ENCODE data around the gene TENM4.

DNA sequence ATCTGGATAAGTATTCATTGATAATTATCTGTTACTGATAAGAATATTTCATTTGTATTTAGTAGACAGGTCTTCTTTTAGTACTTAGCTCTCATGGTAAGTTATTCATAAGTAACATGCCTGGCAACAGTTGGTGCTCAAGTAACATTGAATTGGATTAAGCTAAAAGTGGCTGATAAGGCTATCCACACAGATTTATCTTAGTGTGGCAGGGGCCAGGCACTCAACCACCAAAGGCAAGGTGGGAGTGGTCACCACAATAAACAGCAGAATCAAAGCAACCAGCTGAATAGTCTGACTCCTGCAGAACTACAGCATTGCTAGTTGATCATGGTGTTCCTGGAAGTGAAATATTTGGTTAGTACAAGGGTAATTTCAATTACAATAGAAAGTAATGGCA, 833.1 kb downstream of the TENM4 start:
- TF ChIP-seq HDAC2 (IDR thresholded peaks at IDR 0.05) (no peak), CHD2 (IDR thresholded peaks at IDR 0.05; ENCODE audit: low read length, partially characterized antibody) (no peak), RAD21 (conservative IDR thresholded peaks at IDR 0.05 in 1 of 2, IDR thresholded peaks at IDR 0.05 in 1 of 2) (no peak), CHD4 (IDR thresholded peaks at IDR 0.05; ENCODE audit: borderline replicate concordance) (no peak), REST (IDR thresholded peaks at IDR 0.05) (no peak), EP300 (IDR thresholded peaks at IDR 0.05) (no peak), POLR2A (IDR thresholded peaks at IDR 0.05; ENCODE audit: low read length) (no peak), CEBPB (IDR thresholded peaks at IDR 0.05) (no peak), NR3C1 (IDR thresholded peaks at IDR 0.05) (no peak), HOXB13 (CRISPR knock-in tag; IDR thresholded peaks at IDR 0.05; ENCODE audit: low read depth) (no peak), HOXA7 (CRISPR knock-in tag; IDR thresholded peaks at IDR 0.05) (no peak), MAZ (IDR thresholded peaks at IDR 0.05; ENCODE audit: borderline replicate concordance, low read depth, low read length) (no peak)
- TF ChIP-seq, protein P1, sequence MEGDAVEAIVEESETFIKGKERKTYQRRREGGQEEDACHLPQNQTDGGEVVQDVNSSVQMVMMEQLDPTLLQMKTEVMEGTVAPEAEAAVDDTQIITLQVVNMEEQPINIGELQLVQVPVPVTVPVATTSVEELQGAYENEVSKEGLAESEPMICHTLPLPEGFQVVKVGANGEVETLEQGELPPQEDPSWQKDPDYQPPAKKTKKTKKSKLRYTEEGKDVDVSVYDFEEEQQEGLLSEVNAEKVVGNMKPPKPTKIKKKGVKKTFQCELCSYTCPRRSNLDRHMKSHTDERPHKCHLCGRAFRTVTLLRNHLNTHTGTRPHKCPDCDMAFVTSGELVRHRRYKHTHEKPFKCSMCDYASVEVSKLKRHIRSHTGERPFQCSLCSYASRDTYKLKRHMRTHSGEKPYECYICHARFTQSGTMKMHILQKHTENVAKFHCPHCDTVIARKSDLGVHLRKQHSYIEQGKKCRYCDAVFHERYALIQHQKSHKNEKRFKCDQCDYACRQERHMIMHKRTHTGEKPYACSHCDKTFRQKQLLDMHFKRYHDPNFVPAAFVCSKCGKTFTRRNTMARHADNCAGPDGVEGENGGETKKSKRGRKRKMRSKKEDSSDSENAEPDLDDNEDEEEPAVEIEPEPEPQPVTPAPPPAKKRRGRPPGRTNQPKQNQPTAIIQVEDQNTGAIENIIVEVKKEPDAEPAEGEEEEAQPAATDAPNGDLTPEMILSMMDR (IDR thresholded peaks at IDR 0.05): no peak
- TF ChIP-seq, protein P2, sequence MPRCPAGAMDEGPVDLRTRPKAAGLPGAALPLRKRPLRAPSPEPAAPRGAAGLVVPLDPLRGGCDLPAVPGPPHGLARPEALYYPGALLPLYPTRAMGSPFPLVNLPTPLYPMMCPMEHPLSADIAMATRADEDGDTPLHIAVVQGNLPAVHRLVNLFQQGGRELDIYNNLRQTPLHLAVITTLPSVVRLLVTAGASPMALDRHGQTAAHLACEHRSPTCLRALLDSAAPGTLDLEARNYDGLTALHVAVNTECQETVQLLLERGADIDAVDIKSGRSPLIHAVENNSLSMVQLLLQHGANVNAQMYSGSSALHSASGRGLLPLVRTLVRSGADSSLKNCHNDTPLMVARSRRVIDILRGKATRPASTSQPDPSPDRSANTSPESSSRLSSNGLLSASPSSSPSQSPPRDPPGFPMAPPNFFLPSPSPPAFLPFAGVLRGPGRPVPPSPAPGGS (IDR thresholded peaks at IDR 0.05): no peak
